C4-2B (cell line): ENCODE data around the gene PTPRD.

Experiments
- CTCF ChIP-seq: fragments of 450-650 bp; conservative IDR thresholded peaks from 2 replicates; pipeline ENCODE4 v1.5.1; 2017; ENCODE audit warnings: mild to moderate bottlenecking
- ZFX ChIP-seq: fragments of 450-650 bp; IDR thresholded peaks from 2 replicates; pipeline ENCODE4 v1.6.1; 2017

GRCh38 chr9:8457816-8458215 lies 2155.0 kb downstream of the PTPRD start:
- TF ChIP-seq CTCF: no peak
- TF ChIP-seq ZFX: no peak
